Femur (tissue), 1 donor: ENCODE measurements around the gene ZBTB7B.

Experiments used
- DNase-seq: peaks from one replicate; pipeline ENCODE4 v3.0.0-alpha.2; 2017

ZBTB7B gene

DNA sequence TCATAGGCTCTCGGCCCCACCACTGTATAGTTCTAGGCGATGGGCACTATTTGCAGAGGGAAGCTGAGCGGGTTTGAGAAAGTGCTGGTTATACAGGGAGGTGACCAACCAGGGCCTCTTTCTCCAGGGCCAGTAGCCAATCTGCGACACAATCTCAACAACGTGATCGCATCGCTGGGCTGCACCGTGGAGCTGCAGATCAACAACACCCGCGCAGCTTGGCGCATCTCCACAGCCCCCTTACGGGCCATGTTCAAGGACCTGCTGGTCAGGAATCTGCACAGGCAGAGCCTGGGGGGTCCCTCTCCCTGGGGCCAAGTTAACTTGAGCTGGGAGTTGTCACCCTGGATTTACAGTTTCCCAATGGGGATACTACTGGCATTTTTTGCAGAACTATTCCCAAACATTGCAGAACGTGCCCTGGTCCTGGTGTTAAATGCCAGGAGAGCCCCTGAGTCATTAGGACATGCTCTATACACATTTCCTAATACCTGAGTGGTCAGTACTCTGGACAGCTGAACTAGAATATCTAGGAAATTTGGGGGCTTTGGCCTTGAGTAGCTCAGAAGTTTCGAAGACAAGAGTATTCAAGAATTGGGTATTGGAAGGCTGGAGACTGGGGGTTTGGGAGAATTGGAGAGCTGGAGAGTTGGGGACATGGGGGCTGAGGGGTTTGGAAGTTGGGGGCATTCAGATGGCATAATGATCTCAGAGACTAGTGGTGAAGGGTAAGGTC is 37.9 kb downstream of the ZBTB7B start:
- DNase-seq = no peak

DNA sequence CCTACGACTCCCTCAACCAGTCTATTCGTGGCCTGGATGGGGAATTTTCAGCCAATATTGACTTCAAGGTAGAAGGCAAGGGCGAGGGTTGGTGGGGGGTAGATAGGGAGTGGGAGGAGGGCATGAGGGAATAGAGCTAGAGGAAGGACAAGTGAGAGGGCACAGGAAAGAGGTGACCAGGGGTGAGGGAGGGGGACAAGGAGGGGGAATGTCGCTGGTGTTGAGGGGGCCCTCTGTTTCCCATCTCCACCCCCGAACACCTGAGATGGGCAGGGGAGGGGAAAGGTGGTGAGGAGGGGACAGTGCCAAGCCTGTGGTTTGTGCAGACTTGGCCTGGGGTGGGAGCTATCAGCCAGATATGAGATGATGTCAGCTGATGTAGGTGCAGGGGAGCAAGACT is 40.2 kb downstream of the ZBTB7B start:
- DNase-seq = no peak

DNA sequence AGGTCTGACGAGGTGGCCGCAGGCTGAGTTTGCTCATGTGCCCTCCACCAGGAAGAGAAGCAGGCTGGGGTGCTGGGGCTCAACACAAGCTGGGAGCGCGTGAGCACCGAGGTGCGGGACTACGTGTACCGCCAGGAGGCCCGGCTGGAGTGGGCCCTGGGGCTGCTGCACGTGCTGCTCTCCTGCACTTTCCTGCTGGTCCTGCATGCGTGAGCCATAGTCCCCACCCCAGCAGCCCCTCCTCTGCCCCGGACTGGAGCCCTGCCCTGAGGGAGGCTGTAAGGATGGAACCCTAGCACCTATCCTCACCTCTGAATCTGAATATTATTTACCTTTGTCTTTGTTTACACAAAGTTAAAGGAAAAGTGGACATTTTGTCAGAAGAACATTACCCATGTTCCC is 40.7 kb downstream of the ZBTB7B start:
- no peak for DNase-seq

DNA sequence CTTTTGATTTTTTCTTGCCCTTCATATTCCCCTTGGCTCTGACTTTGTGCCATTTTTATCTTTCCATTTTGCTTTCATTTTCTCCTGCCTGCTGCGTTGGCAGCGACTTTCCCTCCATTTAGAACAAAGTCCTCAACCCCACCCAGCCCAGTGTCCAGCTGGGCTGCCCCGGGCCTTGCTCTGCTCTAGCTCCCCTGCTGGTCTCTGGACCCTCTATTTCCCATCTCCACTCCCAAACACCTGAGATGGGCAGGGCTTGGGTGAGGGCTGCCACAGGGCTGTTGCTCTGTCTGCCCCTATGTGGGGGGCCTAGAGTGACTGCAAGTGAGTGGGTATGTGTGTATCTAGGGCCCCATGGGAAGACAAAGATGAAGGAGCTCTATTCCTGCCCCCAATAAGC is 41.2 kb downstream of the ZBTB7B start:
- DNase-seq = no peak

DNA sequence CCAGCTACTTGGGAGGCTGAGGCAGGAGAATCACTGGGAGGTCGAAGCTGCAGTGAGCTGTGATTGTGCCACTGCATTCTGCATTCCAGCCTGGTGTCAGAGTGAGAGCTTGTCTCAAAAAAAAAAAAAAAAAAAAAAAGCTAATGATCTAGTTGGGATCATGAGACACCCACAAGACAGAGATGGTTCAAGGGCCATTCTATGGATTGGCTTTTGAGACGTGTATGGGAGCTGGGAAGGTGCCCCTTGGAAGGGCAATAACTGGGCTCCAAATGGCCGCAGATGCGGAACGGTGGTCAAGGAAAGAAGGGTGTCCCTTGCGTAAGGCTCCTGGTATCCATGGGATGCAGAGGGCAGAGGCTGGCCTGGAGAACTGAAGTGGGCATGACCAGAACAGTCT is 41.8 kb downstream of the ZBTB7B start:
- DNase-seq = no peak

DNA sequence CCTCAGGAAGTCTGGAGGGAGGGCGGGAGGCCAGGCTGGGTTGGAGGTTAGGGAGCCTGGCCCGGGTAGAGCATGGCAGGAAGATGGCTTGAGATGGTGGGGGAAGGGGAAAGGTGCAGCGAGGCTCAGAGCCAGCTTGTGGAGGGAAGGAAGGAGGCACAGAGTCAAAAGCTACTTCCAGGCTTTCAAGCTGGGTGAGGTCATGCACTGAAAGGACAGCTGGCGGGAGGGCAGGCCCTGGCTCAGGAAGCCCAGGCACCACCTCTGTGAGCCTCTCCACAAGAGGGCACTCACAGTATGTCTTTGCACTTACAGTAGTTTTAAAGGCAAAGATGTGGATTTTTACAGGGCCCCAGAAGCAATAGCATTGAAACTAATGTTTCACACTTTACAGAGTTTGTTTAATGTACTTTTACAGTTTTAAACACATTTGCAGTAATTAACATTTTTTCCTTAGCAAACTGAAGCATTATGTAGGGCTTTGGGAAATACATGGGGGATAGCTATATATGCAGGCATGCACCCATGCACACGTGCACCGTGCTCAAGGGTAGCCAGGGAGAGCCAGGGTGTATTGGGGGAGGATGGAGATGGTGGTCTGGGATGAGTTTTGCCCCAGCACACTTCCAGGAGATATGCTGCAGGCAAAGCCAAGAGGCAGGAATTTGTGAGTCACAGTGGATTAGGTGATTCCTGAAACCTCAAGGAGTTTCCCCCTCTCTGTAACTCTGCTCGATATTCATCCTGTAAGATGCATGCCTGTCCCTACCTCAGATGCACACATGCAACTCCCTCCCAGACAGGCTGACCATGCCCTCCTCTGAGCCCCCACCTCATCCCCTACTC is 42.4 kb downstream of the ZBTB7B start:
- DNase-seq = peak; percentile 82

DNA sequence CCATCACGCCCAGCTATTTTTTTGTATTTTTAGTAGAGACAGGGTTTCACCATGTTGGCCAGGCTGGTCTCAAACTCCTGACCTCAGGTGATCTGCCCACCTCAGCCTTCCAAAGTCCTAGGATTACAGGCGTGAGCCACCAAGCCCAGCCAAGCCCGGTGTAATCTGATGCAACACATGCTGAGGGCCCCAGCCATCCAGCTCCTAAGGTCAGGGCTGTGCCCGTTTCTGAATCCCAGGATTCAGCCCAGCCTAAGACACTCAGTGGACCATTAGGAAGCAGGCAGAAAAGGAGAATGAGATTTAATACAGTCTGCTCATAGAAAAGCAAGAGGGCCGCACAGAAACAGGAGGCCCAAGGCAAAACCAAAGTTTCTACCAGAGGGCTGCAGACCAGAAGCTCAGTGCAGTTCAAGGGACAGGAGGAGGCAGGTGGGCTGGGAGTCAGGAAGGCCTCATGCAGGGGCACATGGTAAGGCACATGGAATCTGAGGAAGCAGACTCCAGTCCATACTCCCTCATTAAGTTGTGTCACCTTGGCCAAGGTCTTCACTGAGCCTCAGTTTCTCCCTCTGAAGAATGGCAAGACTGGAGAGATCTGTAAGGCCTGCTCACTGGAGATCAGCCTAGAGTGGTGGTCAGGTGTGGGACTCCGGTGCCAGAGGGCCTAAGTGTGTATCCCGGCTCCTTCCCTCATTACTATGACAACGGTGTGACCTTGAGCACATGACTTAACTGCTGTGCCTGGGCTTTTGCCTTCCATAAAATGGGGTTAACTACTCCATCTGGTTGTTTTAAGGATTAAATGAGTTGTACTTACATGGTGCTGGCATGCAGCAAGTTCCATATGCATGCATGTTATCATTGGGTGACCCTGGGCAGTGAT is 46.1 kb downstream of the ZBTB7B start:
- DNase-seq = no peak

DNA sequence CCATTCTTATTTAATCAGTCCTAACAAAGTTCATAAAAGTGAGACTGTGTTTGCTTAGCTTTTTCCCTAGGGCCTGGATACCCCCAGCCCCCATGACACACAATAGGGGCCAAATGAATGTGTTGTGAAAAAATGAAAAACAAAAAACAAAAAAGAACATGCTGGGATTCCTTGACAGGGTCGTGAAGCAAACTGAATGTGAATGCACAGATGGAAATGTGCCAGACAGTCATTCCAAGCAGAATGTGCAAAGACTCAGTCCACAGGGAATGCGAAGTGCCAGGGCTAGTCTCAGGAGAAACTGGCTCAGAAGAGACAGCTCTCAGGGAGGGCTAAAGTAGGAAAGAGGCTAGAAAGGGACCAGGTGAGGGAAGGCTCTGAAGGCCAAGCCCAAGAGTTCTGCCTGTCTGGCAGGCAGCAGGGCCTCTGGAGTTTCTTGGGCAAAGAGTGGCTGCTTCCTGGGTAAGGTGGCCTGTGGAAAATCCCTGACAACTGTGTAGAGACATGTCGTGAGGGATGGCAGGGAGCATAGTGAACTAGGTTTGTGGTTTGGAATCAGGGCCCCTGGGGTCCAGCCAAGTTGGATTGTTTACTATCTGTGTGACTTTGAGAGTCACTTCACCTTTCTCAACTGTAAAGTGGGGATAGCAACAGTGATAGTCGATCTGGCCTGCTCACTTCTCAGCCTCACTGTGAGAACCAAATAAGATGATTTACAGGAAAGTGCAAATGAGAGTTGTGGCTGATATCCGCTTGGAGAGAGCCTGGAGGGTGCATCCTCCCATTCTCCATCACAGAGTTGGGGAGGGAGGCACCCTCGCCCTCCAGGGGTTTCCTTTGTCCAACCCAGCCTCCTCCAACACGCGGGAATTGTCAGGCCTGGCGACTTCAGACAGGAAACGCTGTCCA is 47.3 kb downstream of the ZBTB7B start:
- DNase-seq = no peak

DNA sequence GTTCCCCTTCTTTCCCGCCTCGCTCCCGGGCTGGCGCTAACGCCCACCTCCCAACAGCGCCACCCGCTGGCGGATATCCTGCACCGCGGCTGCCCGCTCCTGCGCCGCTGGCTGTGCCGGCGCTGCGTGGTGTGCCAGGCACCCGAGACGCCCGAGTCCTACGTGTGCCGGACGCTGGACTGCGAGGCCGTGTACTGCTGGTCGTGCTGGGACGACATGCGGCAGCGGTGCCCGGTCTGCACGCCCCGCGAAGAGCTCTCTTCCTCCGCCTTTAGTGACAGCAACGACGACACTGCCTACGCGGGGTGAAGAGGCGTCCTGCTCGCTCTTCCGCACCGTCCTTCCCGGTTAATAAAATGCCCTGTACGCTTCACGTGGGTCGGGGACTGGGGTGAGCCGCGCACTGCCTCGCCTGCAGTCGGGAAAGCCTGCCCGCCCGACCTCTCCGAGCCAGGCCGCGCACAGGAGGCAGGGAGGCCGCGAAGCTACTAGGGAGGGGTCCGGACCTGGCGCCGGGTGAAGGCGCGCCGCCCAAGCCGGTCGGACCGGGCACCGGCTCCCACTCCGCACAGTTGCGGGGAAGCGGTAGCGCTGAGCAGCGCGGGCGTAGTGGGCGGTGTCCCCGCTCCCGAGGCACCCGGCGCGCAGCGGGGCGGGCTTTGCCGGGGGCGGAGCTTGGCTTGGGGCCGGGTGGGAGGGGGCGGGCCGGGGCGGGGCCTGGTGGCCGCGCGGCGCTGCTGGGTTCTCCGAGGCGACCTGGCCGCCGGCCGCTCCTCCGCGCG is 48.1 kb downstream of the ZBTB7B start, which contains the start of gene ADAM15:
Gene ADAM15, plus strand, starts transcription at position 757 of the 782 bp plus-strand sequence. CDS start 71 bp downstream, outside the sequence.
- peak; percentile 90 for DNase-seq

DNA sequence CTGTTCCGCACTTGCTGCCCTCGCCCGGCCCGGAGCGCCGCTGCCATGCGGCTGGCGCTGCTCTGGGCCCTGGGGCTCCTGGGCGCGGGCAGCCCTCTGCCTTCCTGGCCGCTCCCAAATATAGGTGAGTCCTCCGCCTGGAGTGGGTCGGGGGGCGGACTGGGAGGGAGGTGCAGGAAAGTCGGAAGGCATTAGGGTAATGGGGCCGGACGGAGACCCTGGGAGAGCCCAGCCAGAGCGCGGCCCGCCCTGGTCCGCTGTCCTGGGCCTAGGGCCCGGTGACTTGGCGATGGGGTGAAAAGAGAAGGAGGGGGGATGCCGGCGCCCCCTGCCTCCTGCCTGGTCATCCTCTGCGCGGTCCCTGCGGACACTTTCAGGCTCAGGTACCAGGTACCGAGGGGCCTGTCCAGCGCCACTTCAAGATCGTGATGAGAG is 48.8 kb downstream of the ZBTB7B start:
- no peak for DNase-seq

DNA sequence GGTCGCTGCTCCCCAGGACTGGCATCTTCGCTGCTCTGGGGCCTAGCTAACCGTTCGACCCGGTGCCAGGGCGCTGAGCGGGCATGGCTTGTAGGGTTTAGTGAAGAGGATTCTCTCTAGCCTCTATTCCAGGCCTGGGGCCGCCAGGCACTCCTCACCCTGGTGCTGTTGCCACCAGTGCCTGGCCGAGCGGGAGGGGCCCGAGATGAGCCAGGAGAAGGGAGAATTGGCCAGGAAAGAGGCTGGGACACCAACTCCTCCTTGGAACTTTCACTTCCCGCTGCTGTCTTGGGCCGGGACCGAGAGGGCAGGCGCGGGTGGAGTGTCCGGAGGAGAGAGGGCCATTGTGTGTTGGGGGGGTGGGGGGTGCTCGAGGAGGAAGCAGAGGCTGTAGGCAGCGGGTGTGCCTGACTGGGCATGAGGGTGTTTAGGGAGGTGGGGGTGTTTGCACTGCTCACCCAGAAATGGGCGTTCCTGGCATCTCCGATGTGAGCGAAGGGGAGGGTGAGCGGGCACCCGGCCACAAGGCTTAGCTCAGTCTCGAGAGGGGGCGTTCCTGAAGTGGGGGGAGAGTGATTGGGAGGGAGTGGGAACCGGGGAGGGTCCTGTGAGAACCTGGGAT is 49.3 kb downstream of the ZBTB7B start:
- DNase-seq = peak; percentile 68

DNA sequence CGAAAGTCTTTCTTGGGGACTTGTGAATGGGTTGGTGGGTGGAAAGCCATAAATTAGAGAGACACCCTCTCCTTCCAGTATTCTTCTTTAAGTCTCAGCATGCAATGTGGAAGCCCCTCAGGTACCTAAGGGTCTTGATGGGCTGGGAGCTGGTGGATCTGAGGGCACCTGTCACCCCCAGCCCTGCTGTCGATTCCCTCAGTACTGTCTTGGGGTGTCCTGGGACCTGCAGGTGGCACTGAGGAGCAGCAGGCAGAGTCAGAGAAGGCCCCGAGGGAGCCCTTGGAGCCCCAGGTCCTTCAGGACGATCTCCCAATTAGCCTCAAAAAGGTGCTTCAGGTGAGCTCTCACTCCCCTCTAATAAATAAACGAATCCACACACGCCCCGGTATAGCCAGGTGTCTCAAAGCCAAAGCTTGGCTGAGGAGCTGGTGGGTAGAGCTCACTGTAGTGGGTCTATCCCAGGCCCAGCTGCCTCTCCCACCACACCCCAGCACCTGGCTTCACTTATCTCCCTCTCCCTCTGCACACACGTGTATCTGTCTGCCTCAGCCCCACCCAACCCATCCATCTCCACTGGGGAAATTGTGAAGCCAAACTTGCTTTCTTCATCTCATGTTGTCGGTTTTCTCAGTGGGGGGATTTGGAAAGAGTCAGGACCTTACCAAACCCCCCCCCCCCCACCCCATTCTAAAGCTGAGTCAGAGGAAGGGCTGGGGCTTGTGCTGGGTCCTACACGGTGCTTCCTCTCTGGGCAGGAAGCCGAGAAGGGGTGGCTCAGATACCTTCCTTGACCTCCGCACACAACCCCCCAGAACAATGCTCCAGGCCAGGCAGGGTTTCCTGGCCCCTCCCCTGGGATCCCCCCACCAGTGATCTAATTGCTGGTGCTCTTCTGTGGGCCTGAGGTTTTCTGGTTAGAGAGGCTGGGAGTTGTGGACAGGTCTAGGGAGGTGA is 50.1 kb downstream of the ZBTB7B start:
- no peak for DNase-seq

DNA sequence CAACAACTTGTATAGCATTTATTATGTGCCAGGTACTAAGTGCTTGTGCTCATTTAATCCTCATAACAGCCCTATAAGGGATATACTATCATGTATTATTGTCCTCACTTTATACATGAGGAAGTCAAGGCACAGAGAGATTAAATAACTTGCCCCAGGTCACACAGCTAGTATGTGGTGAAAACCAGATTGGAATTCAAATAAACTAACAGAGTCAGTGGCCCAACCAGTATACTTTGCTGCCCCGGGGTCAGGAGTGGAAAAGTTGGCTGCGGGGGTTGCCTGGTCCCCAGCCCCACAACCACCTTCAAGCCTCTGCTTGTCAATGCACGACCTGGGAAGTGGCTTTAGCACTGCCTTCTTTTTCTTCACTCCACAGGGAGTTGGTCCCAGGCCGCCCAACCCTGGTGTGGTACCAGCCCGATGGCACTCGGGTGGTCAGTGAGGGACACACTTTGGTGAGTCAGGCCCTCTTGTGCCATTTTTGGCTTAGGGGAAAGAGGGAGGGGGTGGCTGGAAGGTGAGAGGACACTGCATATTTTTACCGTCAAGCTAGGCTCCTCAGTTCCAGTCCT is 51.0 kb downstream of the ZBTB7B start:
- no peak for DNase-seq

DNA sequence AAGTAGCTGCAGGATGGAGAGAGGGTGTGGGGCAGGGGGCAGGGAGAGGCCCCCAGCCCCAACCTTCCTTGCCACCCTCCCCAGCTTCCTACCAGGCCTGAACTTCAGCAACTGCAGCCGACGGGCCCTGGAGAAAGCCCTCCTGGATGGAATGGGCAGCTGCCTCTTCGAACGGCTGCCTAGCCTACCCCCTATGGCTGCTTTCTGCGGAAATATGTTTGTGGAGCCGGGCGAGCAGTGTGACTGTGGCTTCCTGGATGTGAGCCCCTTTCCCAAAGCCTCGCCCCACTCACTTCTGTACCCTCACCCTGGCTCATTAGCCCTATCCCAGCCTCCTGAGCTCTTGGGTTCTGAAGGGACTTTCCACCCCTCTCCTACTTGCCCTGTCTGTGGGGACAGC is 54.5 kb downstream of the ZBTB7B start:
- DNase-seq = no peak

DNA sequence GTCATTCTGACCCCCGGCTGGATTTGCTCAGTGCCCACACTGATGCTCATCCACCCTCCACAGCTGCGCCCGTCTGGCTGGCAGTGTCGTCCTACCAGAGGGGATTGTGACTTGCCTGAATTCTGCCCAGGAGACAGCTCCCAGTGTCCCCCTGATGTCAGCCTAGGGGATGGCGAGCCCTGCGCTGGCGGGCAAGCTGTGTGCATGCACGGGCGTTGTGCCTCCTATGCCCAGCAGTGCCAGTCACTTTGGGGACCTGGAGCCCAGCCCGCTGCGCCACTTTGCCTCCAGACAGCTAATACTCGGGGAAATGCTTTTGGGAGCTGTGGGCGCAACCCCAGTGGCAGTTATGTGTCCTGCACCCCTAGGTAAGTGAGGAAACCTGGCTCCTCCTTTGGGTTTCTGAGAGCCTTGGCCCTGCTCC is 55.2 kb downstream of the ZBTB7B start:
- DNase-seq = no peak

DNA sequence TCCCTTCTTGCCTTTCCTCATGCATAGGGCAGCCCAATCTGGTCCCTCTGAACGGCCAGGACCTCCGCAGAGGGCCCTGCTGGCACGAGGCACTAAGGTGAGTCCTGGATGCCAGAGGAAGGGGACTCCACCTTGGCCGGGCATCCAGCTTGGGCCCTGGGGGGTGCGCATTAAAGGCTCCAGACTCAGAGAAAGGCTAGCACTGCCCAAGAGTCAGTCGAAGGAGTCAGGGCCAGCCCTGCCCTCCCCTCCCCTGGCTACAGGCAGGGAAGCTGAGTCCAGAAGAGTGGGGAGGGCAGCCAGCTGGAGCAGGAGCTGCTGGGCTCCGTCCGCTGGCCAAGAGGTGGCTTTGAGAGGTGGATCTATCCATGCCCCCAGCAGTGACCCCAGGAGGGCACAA is 58.1 kb downstream of the ZBTB7B start:
- no peak for DNase-seq

DNA sequence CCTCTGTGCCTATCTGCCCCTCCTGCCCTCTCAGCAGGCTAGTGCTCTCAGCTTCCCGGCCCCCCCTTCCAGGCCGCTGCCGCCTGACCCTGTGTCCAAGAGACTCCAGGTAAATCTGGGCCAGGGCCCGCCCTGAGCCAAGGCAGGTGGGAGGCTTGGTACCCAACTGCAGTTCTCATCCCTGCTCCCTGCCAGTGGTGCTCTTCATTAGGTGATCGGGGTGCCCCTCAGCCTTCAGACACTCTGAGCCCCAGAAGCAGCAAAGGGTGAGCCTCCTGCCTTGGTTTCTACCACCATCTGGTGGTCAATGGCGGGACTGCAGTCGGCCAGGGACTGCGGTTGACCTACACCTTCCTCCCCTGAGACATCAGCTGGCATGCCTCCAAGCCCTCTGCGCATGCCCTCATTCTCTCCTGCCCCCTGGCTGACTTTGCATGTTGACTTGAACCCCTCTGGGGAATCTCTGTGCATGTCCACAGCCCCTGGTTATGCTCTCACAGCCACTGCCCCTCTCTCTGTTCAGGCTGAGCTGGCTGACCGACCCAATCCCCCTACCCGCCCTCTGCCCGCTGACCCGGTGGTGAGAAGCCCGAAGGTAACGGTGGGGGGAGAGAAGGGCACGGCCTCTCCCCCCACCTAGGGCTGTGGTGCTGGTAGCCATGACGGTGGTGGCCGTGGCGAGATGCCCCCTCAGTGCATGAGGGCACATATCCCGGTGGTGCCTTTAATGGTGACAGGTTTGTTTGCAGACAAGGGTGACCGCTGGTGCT is 59.0 kb downstream of the ZBTB7B start:
- peak; percentile 92 for DNase-seq

DNA sequence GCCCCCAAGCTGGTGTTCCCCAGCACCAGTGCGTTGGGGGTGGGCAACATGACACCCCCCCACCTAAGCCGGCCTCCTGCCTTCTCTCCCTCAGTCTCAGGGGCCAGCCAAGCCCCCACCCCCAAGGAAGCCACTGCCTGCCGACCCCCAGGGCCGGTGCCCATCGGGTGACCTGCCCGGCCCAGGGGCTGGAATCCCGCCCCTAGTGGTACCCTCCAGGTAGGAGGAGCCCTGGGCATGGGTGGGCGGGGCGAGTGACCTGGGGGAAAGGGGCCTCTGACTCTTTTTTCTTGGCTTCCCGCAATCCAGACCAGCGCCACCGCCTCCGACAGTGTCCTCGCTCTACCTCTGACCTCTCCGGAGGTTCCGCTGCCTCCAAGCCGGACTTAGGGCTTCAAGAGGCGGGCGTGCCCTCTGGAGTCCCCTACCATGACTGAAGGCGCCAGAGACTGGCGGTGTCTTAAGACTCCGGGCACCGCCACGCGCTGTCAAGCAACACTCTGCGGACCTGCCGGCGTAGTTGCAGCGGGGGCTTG is 59.6 kb downstream of the ZBTB7B start:
- peak; percentile 36 for DNase-seq
